Uterus (tissue), 4 donors: Measurements from ENCODE around the gene C11orf91. TPM values are rescaled to one million over a fixed set of nuclear protein-coding genes. Genes with fewer than 3 reads are reported as not detected.

ENCODE experiments used
- DNase-seq, 2 donors: peaks; one replicate each; pipeline ENCODE4 v3.0.0-alpha.2; 2019 to 2020
- H3K27ac ChIP-seq, 2 donors: fragments of 200-600 bp; sonication (generic); 1 replicate in 1 of 2; 2 replicates in 1 of 2; pipeline ENCODE4 v1.5.1; 2016 to 2018
- H3K27me3 ChIP-seq, 2 donors: fragments of 200-600 bp; sonication (generic); one replicate each; pipeline ENCODE4 v1.5.1; 2018 to 2019; ENCODE audit warnings: control low read depth in 1 of 2
- H3K36me3 ChIP-seq, 2 donors: fragments of 200-600 bp; sonication (generic); one replicate each; pipeline ENCODE4 v1.5.1; 2019; ENCODE audit warnings: control low read depth in 1 of 2
- H3K4me1 ChIP-seq, 2 donors: fragments of 200-600 bp; sonication (generic); one replicate each; pipeline ENCODE4 v1.5.1; 2018 to 2019; ENCODE audit warnings: control low read depth in 1 of 2
- H3K4me3 ChIP-seq, 2 donors: fragments of 200-600 bp; sonication (generic); 1 replicate in 1 of 2; 2 replicates in 1 of 2; pipeline ENCODE4 v1.5.1; 2018 to 2019; ENCODE audit warnings: mild to moderate bottlenecking in 1 of 2
- H3K9me3 ChIP-seq, 2 donors: fragments of 200-600 bp; sonication (generic); one replicate each; pipeline ENCODE4 v1.5.1; 2019; ENCODE audit warnings: control low read depth in 1 of 2
- CTCF ChIP-seq, 4 experiments: fragments of 200-600 bp in 2 of 4; fragments of 450-650 bp in 2 of 4; sonication (generic) in 2 of 4; IDR thresholded peaks; one replicate each; pipeline ENCODE4 v1.5.1; 2016 to 2019; ENCODE audit warnings: antibody characterized with exemption in 4 of 4, mild to moderate bottlenecking in 2 of 4, moderate library complexity in 1 of 4
- POLR2A ChIP-seq, 2 donors: fragments of 450-650 bp; IDR thresholded peaks; one replicate each; pipeline ENCODE4 v1.6.1; 2016; ENCODE audit warnings: antibody characterized with exemption in 2 of 2, mild to moderate bottlenecking in 1 of 2, moderate library complexity in 1 of 2
- intact Hi-C: fragments of 100-400 bp; cut with DNase I; formaldehyde crosslinking; loops from one replicate; pipeline ENCODE4 v1.15.1; 2023; ENCODE audit warnings: low total_unique reads
- total RNA-seq, 4 donors: library from RNA; depleted of rRNA in 3 of 4; stranded (reverse); fragments of >200 nt in 3 of 4; gene quantifications; one replicate each; pipeline versions ENCODE4 v1.1.0 to v1.2.4, GENCODE V29; 2014 to 2023
- donor health status: DM: yes; HTN: yes; CAD: no.

The C11orf91 gene
- total RNA-seq, 4 donors from 2014 or later, result not detected

DNA sequence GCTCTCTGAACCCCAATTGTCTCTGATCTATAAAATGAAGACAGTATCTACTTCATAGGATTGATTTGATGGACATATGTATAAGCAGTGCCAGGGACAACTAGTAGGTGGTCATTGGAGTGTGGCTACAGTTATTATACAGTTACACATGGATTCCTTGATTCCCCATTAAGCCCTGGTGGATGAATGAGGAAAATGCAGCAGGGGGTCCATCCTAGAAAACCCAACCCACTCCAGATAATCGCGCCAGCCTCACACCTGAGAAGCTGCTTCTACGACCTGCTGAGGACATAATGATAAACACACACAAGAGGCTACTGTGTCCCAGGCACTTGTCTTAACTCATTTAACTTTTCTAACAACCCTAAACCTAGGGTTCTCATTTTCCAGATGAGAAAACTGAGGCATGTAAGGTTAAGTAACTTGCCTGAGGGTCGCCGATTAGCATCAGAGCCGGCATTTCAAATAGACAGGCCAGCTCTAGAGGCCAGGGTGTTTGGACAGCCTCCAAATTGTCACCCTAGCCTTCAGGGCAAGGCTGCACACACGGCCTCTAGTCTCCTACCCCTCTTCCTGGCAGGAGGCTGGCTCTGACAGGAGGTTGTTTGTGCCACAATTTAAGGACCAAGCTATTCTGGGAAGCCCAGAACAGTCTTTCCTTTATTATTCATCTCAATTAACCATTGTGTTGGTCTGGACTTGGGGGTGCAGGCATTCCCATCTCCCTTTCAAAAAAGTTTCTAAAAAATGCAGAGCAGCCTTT, 3.8 kb upstream of the C11orf91 start:
- Histone ChIP-seq H3K27ac (peak overlapping the region; percentile 49 to 73), H3K27me3 (no peaks in the 10 kb centered on the region), H3K4me3 (no peak overlapping the region), H3K9me3 (no peaks in the 10 kb centered on the region), H3K4me1 (no peaks in the 10 kb centered on the region), H3K36me3 (no peaks in the 10 kb centered on the region)
- DNase-seq, result no peak
- TF ChIP-seq POLR2A (IDR thresholded peaks at IDR 0.05), result no peak
- intact Hi-C loops, result no loop called here

- no peaks in the 10 kb centered on the region for H3K27me3 ChIP-seq
- TF ChIP-seq CTCF (IDR thresholded peaks at IDR 0.05), result no peak
- TF ChIP-seq POLR2A (IDR thresholded peaks at IDR 0.05), result no peak
- peak overlapping the region; percentile 49 to 73 for H3K27ac ChIP-seq
- H3K9me3 ChIP-seq, result no peaks in the 10 kb centered on the region
- intact Hi-C loops, result no loop called here
- no peaks in the 10 kb centered on the region for H3K36me3 ChIP-seq
- DNase-seq, result peak in 1 of 2 donors; percentile 50
- no peaks in the 10 kb centered on the region for H3K4me1 ChIP-seq
- H3K4me3 ChIP-seq, result no peak overlapping the region
Observed at GRCh38 chr11:33703788-33704187, 3.2 kb upstream of the C11orf91 start.

DNA sequence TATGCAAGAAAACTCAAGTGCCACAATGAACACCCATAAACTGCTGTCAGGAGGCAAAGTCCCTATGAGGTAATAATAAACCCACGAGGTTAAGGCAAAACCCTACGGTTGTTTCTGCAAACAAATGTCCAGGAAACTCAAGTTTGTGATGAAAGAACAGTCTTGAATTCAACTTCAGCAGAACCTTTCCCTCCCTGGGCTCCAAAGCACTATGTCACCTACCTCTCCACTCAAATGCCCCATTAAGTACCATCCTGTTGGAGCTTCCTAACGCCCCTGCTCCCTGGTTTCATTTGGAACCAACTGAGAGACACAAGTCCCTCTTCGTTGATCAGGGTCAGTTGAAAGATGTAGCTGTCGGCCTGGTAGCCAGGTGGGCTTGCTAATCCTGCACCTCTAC, 2.6 kb upstream of the C11orf91 start:
- intact Hi-C loops, result no loop called here
- H3K27me3 ChIP-seq, result no peaks in the 10 kb centered on the region
- H3K4me3 ChIP-seq, result no peak overlapping the region
- H3K36me3 ChIP-seq, result no peaks in the 10 kb centered on the region
- H3K9me3 ChIP-seq, result no peaks in the 10 kb centered on the region
- no peak for DNase-seq
- TF ChIP-seq CTCF (IDR thresholded peaks at IDR 0.05), result no peak
- no peak for TF ChIP-seq POLR2A (IDR thresholded peaks at IDR 0.05)
- no peaks in the 10 kb centered on the region for H3K4me1 ChIP-seq
- H3K27ac ChIP-seq, result peak overlapping the region; percentile 54 to 70

- H3K9me3 ChIP-seq, result no peaks in the 10 kb centered on the region
- no peak for DNase-seq
- peak overlapping the region; percentile 70 to 80 for H3K27ac ChIP-seq
- H3K36me3 ChIP-seq, result no peaks in the 10 kb centered on the region
- TF ChIP-seq POLR2A (IDR thresholded peaks at IDR 0.05) (no peak), CTCF (IDR thresholded peaks at IDR 0.05) (no peak)
- no peaks in the 10 kb centered on the region for H3K27me3 ChIP-seq
- peak overlapping the region; percentile 31 to 66 for H3K4me3 ChIP-seq
- intact Hi-C loops, result no loop called here
- no peaks in the 10 kb centered on the region for H3K4me1 ChIP-seq
Observed at GRCh38 chr11:33701302-33702230, 940 bp upstream of the C11orf91 start.

DNA sequence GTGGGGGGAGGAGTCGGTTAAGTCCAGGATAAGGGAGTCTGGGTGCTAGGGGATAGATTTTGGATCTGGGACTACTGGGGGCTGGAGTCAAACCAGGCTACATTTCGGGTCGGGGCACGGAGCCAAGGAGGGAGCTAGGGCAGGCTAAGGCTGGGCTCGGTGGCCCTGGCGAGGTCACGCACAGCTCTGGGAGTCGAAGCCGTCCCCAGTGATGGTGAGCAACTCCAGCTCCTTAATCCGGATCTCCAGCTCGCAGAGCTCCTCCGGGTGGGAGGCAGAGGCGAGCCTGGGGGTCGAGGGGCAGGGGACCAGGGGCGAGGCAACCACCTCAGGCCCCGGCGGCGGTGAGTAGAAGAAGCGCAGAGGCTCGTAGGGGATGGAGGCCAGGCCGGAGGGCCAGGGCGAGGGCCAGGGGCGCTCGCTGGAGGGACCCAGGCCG, 544 bp downstream of the C11orf91 start:
- Histone ChIP-seq H3K4me1 (no peaks in the 10 kb centered on the region), H3K36me3 (no peaks in the 10 kb centered on the region), H3K9me3 (no peaks in the 10 kb centered on the region), H3K27me3 (no peaks in the 10 kb centered on the region), H3K4me3 (peak overlapping the region; percentile 31 to 66), H3K27ac (peak overlapping the region; percentile 70 to 80)
- no peak for TF ChIP-seq CTCF (IDR thresholded peaks at IDR 0.05)
- TF ChIP-seq POLR2A (IDR thresholded peaks at IDR 0.05), result no peak
- intact Hi-C loops, result no loop called here
- peak in 1 of 2 donors; percentile 53 for DNase-seq
